Measurements from ENCODE around the gene SULT2B1.

SULT2B1 gene

GRCh38 chr19:48539503-48540096 is 12.4 kb upstream of the SULT2B1 start:
- DNase-seq (ENCODE audit: extremely low spot score) = no peak
- CTCF ChIA-PET = interaction anchor here (1.2 kb wide), 1 partner anchor 44 kb away, joined by 5 read pairs; no protein-coding TSS in a partner anchor
- no peak for TF ChIP-seq CTCF (IDR thresholded peaks at IDR 0.05; ENCODE audit: control extremely low read depth, extremely low read depth, low read depth, missing control alignments)
- POLR2A ChIA-PET = no interaction called here

- DNase-seq (ENCODE audit: extremely low spot score) = no peak
- POLR2A ChIA-PET = no interaction called here
- CTCF ChIA-PET = interaction anchor here (1.2 kb wide), 1 partner anchor 44 kb away, joined by 5 read pairs; no protein-coding TSS in a partner anchor
- no peak for TF ChIP-seq CTCF (IDR thresholded peaks at IDR 0.05; ENCODE audit: control extremely low read depth, extremely low read depth, low read depth, missing control alignments)
These were observed 11.9 kb upstream of the SULT2B1 start for GRCh38 chr19:48540110-48540509.

- ChIA-PET CTCF (interaction anchor here (1.3 kb wide), 1 partner anchor 24 kb away, joined by 4 read pairs; no protein-coding TSS in a partner anchor), POLR2A (interaction anchor here (0.7 kb wide), 1 partner anchor 853 kb away, joined by 5 read pairs; no protein-coding TSS in a partner anchor)
- TF ChIP-seq CTCF (IDR thresholded peaks at IDR 0.05; ENCODE audit: control extremely low read depth, extremely low read depth, low read depth, missing control alignments) = no peak
- no peak for DNase-seq (ENCODE audit: extremely low spot score)
These were observed 10.2 kb upstream of the SULT2B1 start for GRCh38 chr19:48541813-48542212.

GRCh38 chr19:48543121-48543710 is 8.8 kb upstream of the SULT2B1 start:
- DNase-seq (ENCODE audit: extremely low spot score) = no peak
- ChIA-PET CTCF (no interaction called here), POLR2A (no interaction called here)
- TF ChIP-seq CTCF (IDR thresholded peaks at IDR 0.05; ENCODE audit: control extremely low read depth, extremely low read depth, low read depth, missing control alignments) = no peak

GRCh38 chr19:48544856-48545750 is 6.9 kb upstream of the SULT2B1 start:
- POLR2A ChIA-PET = no interaction called here
- DNase-seq (ENCODE audit: extremely low spot score) = no peak
- CTCF ChIA-PET = no interaction called here
- TF ChIP-seq CTCF (IDR thresholded peaks at IDR 0.05; ENCODE audit: control extremely low read depth, extremely low read depth, low read depth, missing control alignments) = no peak

- no peak for TF ChIP-seq CTCF (IDR thresholded peaks at IDR 0.05; ENCODE audit: control extremely low read depth, extremely low read depth, low read depth, missing control alignments)
- no peak for DNase-seq (ENCODE audit: extremely low spot score)
- ChIA-PET POLR2A (no interaction called here), CTCF (no interaction called here)
These were observed 4.2 kb upstream of the SULT2B1 start for GRCh38 chr19:48547722-48548121.
